B cell (primary cell): ENCODE measurements around the gene ZMAT2. TPM values are rescaled to one million over a fixed set of nuclear protein-coding genes. Genes with fewer than 3 reads are reported as not detected.

Experiments
- ATAC-seq: fragments of 200-7000 bp; cut with Tn5 transposase; one replicate; pipeline ENCODE4 v1.10.0; 2021; ENCODE audit warnings: low read depth, mild to moderate bottlenecking, moderate number of reproducible peaks, moderate library complexity
- CTCF ChIA-PET: fragments of 350-600 bp; sonication (Branson Sonifier 250); formaldehyde crosslinking; loops from one replicate; lab custom pipeline; 2021; ENCODE audit warnings: antibody characterized with exemption, inconsistent platforms; lab: Charles Lee
- POLR2A ChIA-PET: fragments of 350-600 bp; sonication (Branson Sonifier 250); formaldehyde crosslinking; loops from one replicate; lab custom pipeline; 2021; ENCODE audit warnings: antibody characterized with exemption; lab: Charles Lee
- DNase-seq: peaks from one replicate; pipeline ENCODE4 v3.0.0; 2013
- H2AFZ ChIP-seq: 2 replicates; pipeline ENCODE4 v1.6.1; 2012; ENCODE audit warnings: mild to moderate bottlenecking, low read depth, low read length; ENCODE audit not compliant: insufficient read depth, poor library complexity, severe bottlenecking
- H3K27ac ChIP-seq, 2 donors: 1 replicate in 1 of 2; 2 replicates in 1 of 2; pipeline ENCODE4 v1.5.1; 2012 to 2013; ENCODE audit warnings: low read length in 2 of 2, mild to moderate bottlenecking in 2 of 2, moderate library complexity in 1 of 2
- H3K27me3 ChIP-seq, 4 experiments: fragments of 200-600 bp in 1 of 4; sonication (generic) in 1 of 4; replicated peaks in 1 of 4; 1 replicate in 2 of 4; 2 replicates in 2 of 4; pipeline versions ENCODE4 v1.6.1 to v1.7.0; 2013 to 2016; ENCODE audit warnings: low read length in 3 of 4, mild to moderate bottlenecking in 2 of 4, mixed read lengths in 1 of 4, moderate library complexity in 1 of 4; ENCODE audit not compliant: insufficient read depth in 4 of 4, control insufficient read depth in 3 of 4; ENCODE audit errors: control extremely low read depth in 1 of 4
- H3K36me3 ChIP-seq, 2 experiments: replicated peaks in 1 of 2; 1 replicate in 1 of 2; 2 replicates in 1 of 2; pipeline versions ENCODE4 v1.6.1 to v1.7.1; 2013; ENCODE audit warnings: low read length in 1 of 2; ENCODE audit not compliant: insufficient read depth in 2 of 2, control insufficient read depth in 1 of 2; ENCODE audit errors: control extremely low read depth in 1 of 2, extremely low read depth in 1 of 2
- H3K4me1 ChIP-seq, 2 donors: fragments of 200-600 bp in 1 of 2; sonication (generic) in 1 of 2; 1 replicate in 1 of 2; 2 replicates in 1 of 2; pipeline versions ENCODE4 v1.5.1 to v1.6.1; 2013 to 2017; ENCODE audit warnings: low read length in 2 of 2; ENCODE audit not compliant: control insufficient read depth in 2 of 2, insufficient read depth in 2 of 2
- H3K4me2 ChIP-seq: replicated peaks from 2 replicates; pipeline ENCODE3; 2012; ENCODE audit warnings: mild to moderate bottlenecking, low read depth, low read length; ENCODE audit not compliant: poor library complexity, severe bottlenecking
- H3K4me3 ChIP-seq, 5 experiments: fragments of 200-600 bp in 1 of 5; sonication (generic) in 1 of 5; 1 replicate in 3 of 5; 2 replicates in 2 of 5; pipeline versions ENCODE4 v1.5.1 to v1.7.0; 2011 to 2016; ENCODE audit warnings: low read length in 4 of 5, mild to moderate bottlenecking in 4 of 5, low read depth in 2 of 5, control low read depth in 1 of 5, moderate library complexity in 1 of 5; ENCODE audit not compliant: insufficient read depth in 1 of 5; ENCODE audit errors: control extremely low read depth in 1 of 5, extremely low read depth in 1 of 5
- H3K79me2 ChIP-seq: fragments of 200-600 bp; sonication (generic); one replicate; pipeline ENCODE4 v1.6.0; 2016; ENCODE audit warnings: low read length; ENCODE audit not compliant: control insufficient read depth, insufficient read depth
- H3K9ac ChIP-seq: fragments of 200-600 bp; sonication (generic); 2 replicates; pipeline ENCODE4 v1.6.1; 2017; ENCODE audit warnings: mild to moderate bottlenecking, low read length, moderate library complexity
- H3K9me3 ChIP-seq, 3 donors: one replicate each; pipeline versions ENCODE4 v1.6.1 to v1.7.1; 2013; ENCODE audit warnings: low read length in 2 of 3; ENCODE audit not compliant: control insufficient read depth in 2 of 3, insufficient read depth in 1 of 3; ENCODE audit errors: control extremely low read depth in 1 of 3
- H4K20me1 ChIP-seq: 2 replicates; pipeline ENCODE4 v1.6.0; 2012; ENCODE audit warnings: mild to moderate bottlenecking, low read length; ENCODE audit not compliant: insufficient read depth, control insufficient read depth, poor library complexity, severe bottlenecking
- H3K27ac Mint-ChIP-seq: one replicate; pipeline ENCODE4 v1.8.0; 2021; ENCODE audit warnings: mixed read lengths
- H3K27me3 Mint-ChIP-seq: one replicate; pipeline ENCODE4 v1.8.0; 2021; ENCODE audit warnings: mixed read lengths
- H3K4me1 Mint-ChIP-seq: one replicate; pipeline ENCODE4 v1.8.0; 2021; ENCODE audit warnings: mixed read lengths
- H3K4me3 Mint-ChIP-seq: one replicate; pipeline ENCODE4 v1.8.0; 2021; ENCODE audit warnings: mixed read lengths
- H3K9me3 Mint-ChIP-seq: one replicate; pipeline ENCODE4 v1.8.0; 2022; ENCODE audit warnings: mixed read lengths; ENCODE audit not compliant: insufficient read depth
- EZH2 ChIP-seq: IDR thresholded peaks from 2 replicates; pipeline ENCODE4 v1.6.1; 2012; ENCODE audit warnings: borderline replicate concordance, low read depth, mild to moderate bottlenecking, moderate library complexity, low read length; ENCODE audit not compliant: insufficient read depth, poor library complexity, severe bottlenecking
- WGBS: methylation state at CpG from one replicate; pipeline ENCODE4 v1.1.5; 2013; ENCODE audit warnings: missing lambda C conversion rate; ENCODE audit not compliant: insufficient coverage; 5-methylcytosine and 5-hydroxymethylcytosine counted together
- intact Hi-C: fragments of 100-400 bp; cut with micrococcal nuclease; formaldehyde crosslinking; loops from one replicate; pipeline ENCODE4 v1.10.0; 2022
- polyA plus RNA-seq: library from polyadenylated mRNA; depleted of rRNA; stranded (reverse); fragments of >200 nt; gene quantifications from 2 replicates; pipeline ENCODE4 v1.2.3, GENCODE V29; 2012
- total RNA-seq, 2 donors: library from RNA; stranded (reverse); fragments of 120-200 nt in 1 of 2; gene quantifications; 1 replicate in 1 of 2; 2 replicates in 1 of 2; pipeline versions ENCODE4 v1.2.3 to v1.2.4, GENCODE V29; 2013 to 2022
- TF ChIP-seq, protein P1 (sequence below): fragments of 200-600 bp; IDR thresholded peaks from one replicate; pipeline ENCODE4 v1.8.0; 2022; ENCODE audit warnings: antibody characterized with exemption, mild to moderate bottlenecking

ZMAT2 gene
- total and polyA plus RNA-seq, 2 donors (not counting 1 experiment from before 2014, with no cell fraction given), result 11.2 to 55.8 TPM

DNA sequence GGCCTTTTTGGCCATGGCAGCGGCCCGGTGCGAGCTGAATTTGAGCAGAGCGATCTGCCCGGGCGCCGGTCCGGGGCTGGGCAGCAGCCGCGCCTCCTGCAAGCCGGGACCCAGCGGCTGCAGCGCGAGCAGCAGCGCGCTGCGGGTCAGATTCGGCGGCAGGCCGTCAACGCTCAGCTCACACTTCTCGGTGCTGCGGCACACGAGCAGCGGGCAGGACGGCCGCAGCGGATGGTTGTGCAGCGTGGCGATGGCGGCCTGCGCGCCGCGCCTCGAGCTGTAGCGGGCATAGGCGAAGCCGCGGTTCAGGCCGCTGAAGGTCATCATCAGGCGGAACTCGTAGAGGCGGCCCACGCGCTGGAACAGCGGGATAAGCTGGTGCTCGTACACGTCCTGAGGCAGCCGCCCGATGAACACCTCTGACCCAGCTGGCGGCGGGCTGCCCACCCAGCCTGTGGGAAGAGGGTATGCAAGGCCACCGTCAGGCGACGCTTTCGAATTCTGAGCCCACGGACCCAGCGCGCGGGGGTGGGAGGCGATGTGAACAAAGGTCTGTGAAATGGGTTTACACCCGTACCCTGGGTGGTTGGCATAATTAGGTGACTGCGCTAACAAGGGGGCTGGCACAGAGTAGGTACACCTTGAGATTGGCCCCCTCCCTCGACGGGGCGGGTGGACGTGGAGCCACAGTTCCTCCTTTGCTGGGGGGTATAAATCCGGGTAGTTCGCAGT lies 27.6 kb upstream of the ZMAT2 start:
- H3K27me3 Mint-ChIP-seq, result no peaks in the 10 kb centered on the region
- peaks cover 2% of the 10 kb centered on the region for H4K20me1 ChIP-seq
- H3K4me1 ChIP-seq, result no peaks in the 10 kb centered on the region
- H3K79me2 ChIP-seq, result peaks cover 20% of the 10 kb centered on the region
- no peaks in the 10 kb centered on the region for H3K9me3 Mint-ChIP-seq
- H3K4me3 ChIP-seq, result no peak overlapping the region
- TF ChIP-seq, protein P1, sequence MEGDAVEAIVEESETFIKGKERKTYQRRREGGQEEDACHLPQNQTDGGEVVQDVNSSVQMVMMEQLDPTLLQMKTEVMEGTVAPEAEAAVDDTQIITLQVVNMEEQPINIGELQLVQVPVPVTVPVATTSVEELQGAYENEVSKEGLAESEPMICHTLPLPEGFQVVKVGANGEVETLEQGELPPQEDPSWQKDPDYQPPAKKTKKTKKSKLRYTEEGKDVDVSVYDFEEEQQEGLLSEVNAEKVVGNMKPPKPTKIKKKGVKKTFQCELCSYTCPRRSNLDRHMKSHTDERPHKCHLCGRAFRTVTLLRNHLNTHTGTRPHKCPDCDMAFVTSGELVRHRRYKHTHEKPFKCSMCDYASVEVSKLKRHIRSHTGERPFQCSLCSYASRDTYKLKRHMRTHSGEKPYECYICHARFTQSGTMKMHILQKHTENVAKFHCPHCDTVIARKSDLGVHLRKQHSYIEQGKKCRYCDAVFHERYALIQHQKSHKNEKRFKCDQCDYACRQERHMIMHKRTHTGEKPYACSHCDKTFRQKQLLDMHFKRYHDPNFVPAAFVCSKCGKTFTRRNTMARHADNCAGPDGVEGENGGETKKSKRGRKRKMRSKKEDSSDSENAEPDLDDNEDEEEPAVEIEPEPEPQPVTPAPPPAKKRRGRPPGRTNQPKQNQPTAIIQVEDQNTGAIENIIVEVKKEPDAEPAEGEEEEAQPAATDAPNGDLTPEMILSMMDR, result no peak
- TF ChIP-seq EZH2, result no peak
- H3K4me1 Mint-ChIP-seq, result peaks cover 4% of the 10 kb centered on the region
- no peak overlapping the region for H3K4me2 ChIP-seq
- H3K27me3 ChIP-seq, result no peaks in the 10 kb centered on the region
- H3K9me3 ChIP-seq, result peaks cover 0 to 7% (median 0%) of the 10 kb centered on the region in 3 donors
- H3K9ac ChIP-seq, result no peak overlapping the region
- intact Hi-C loops, result no loop called here
- 96% methylated on average over 69 of the region's 70 CpGs for WGBS
- H3K36me3 ChIP-seq, result peaks cover 0 to 74% of the 10 kb centered on the region in 2 experiments
- ChIA-PET POLR2A (interaction anchor here (0.9 kb wide), 1 partner anchor 8 kb away, joined by 3 read pairs; the partner anchor contains the start of gene WDR55), CTCF (no interaction called here)
- ATAC-seq (no peak), DNase-seq (peak; percentile 30)
- H3K27ac Mint-ChIP-seq, result no peak overlapping the region
- no peak overlapping the region for H3K4me3 Mint-ChIP-seq
- H2AFZ ChIP-seq, result no peak overlapping the region
- H3K27ac ChIP-seq, result no peak overlapping the region
